Stimulated activated CD4-positive, alpha-beta T cell treated with anti-CD3 and anti-CD28 coated beads, Interleukin-1b, Interleukin-23, amount 100 ng/mL, for 24 hours (primary cell): Measurements from ENCODE around the gene STOML1.
"Not testable (repeated sequence)": the region's sequence is repeated elsewhere in the genome, so short reads cannot be mapped to it uniquely, and the experiment has no call there.

Experiments
- DNase-seq, 4 experiments: peaks; one replicate each; pipeline ENCODE4 v3.0.0-alpha.2; 2020; ENCODE audit warnings: low read depth in 4 of 4, low spot score in 1 of 4

STOML1 gene

GRCh38 chr15:73987681-73988444 lies 4.2 kb downstream of the STOML1 start:
- no peak for DNase-seq

GRCh38 chr15:73987250-73987649 lies 4.8 kb downstream of the STOML1 start:
- DNase-seq = no peak

- DNase-seq = no peak
Measured at GRCh38 chr15:73986776-73987056, 5.4 kb downstream of the STOML1 start.

- no peak for DNase-seq
Measured at GRCh38 chr15:73986055-73986775, 5.9 kb downstream of the STOML1 start.

- no peak for DNase-seq
Measured at GRCh38 chr15:73985101-73985873, 6.8 kb downstream of the STOML1 start.

- DNase-seq = no peak
Measured at GRCh38 chr15:73984208-73984979, 7.7 kb downstream of the STOML1 start.

- no peak for DNase-seq
Measured at GRCh38 chr15:73983773-73984172, 8.3 kb downstream of the STOML1 start.

- no peak for DNase-seq
Measured at GRCh38 chr15:73983211-73983727, 8.8 kb downstream of the STOML1 start.

- no peak for DNase-seq
Measured at GRCh38 chr15:73982222-73982962, 9.7 kb downstream of the STOML1 start.

GRCh38 chr15:73981761-73982221 lies 10.3 kb downstream of the STOML1 start:
- no peak for DNase-seq

- no peak for DNase-seq
Measured at GRCh38 chr15:73979636-73980035, 12.5 kb downstream of the STOML1 start.

GRCh38 chr15:73978896-73979295 lies 13.2 kb downstream of the STOML1 start:
- no peak for DNase-seq

GRCh38 chr15:73975440-73976125 lies 16.5 kb downstream of the STOML1 start:
- DNase-seq = not testable (repeated sequence)

GRCh38 chr15:73973683-73974200 lies 18.4 kb downstream of the STOML1 start:
- not testable (repeated sequence) for DNase-seq

- DNase-seq = peak; percentile 54 to 77 (median 64)
Measured at GRCh38 chr15:73972984-73973682, 19.0 kb downstream of the STOML1 start.

GRCh38 chr15:73969151-73969759 lies 22.8 kb downstream of the STOML1 start:
- DNase-seq = no peak

GRCh38 chr15:73968461-73968860 lies 23.6 kb downstream of the STOML1 start:
- no peak for DNase-seq

GRCh38 chr15:73965758-73966113 lies 26.4 kb downstream of the STOML1 start:
- DNase-seq = no peak
